K562 (cell line): ENCODE results near the gene TRIM47. TPM values are rescaled to one million over a fixed set of nuclear protein-coding genes. Genes with fewer than 3 reads are reported as not detected.

ENCODE experiments used
- CSDE1 ChIP-seq, 2 experiments: fragments of 450-650 bp; IDR thresholded peaks; 2 replicates each; pipeline ENCODE4 v1.6.1; 2016; ENCODE audit warnings: mild to moderate bottlenecking in 1 of 2
- FOXA1 ChIP-seq: fragments of 450-650 bp; IDR thresholded peaks from 2 replicates; pipeline ENCODE4 v1.6.1; 2016; ENCODE audit warnings: mild to moderate bottlenecking, borderline replicate concordance
- HDGF ChIP-seq: fragments of 450-650 bp; IDR thresholded peaks from 2 replicates; pipeline ENCODE4 v1.6.1; 2016
- JUN ChIP-seq, 2 experiments: sonication (generic) in 1 of 2; formaldehyde crosslinking in 1 of 2; IDR thresholded peaks; 2 replicates each; pipeline versions ENCODE4 v1.6.1 to v1.8.0; 2012 to 2022; ENCODE audit warnings: borderline replicate concordance in 2 of 2, mild to moderate bottlenecking in 2 of 2, improper control_type of control experiment in 1 of 2, low read depth in 1 of 2, low read length in 1 of 2, missing genetic modification reagents in 1 of 2
- MEF2A ChIP-seq: IDR thresholded peaks from 2 replicates; pipeline ENCODE4 v1.6.1; 2011; ENCODE audit warnings: low read depth, mild to moderate bottlenecking, low read length, moderate library complexity; ENCODE audit not compliant: control insufficient read depth
- MTF1 ChIP-seq: fragments of 250-450 bp; sonication (Bioruptor Pico); IDR thresholded peaks from 2 replicates; pipeline ENCODE4 v1.9.0; 2021; ENCODE audit warnings: moderate library complexity, mild to moderate bottlenecking, inconsistent platforms, borderline replicate concordance
- NR2C2 ChIP-seq, 2 experiments: fragments of 200-800 bp in 1 of 2; sonication (Bioruptor generic) in 1 of 2; sonication (generic) in 1 of 2; formaldehyde crosslinking in 1 of 2; IDR thresholded peaks; 2 replicates each; pipeline versions ENCODE4 v1.6.1 to v1.8.0; 2016 to 2022; ENCODE audit warnings: mild to moderate bottlenecking in 1 of 2, missing compliant biosample characterization in 1 of 2, missing genetic modification characterization in 1 of 2, missing genetic modification reagents in 1 of 2
- PTBP1 ChIP-seq: fragments of 200-400 bp; formaldehyde crosslinking; IDR thresholded peaks from 2 replicates; pipeline ENCODE4 v1.6.1; 2017; ENCODE audit warnings: low read depth, low read length
- SAFB ChIP-seq: fragments of 200-400 bp; formaldehyde crosslinking; IDR thresholded peaks from 2 replicates; pipeline ENCODE4 v1.6.1; 2017; ENCODE audit warnings: low read depth, low read length, borderline replicate concordance
- TCF3 ChIP-seq: sonication (generic); formaldehyde crosslinking; IDR thresholded peaks from 2 replicates; pipeline ENCODE4 v1.4.0; 2020; ENCODE audit warnings: mild to moderate bottlenecking, missing genetic modification reagents
- ZC3H11A ChIP-seq: IDR thresholded peaks from 2 replicates; pipeline ENCODE4 v1.6.1; 2012; ENCODE audit warnings: low read depth, low read length, improper control_type of control experiment
- ZNF239 ChIP-seq: fragments of 250-450 bp; sonication (Bioruptor Pico); IDR thresholded peaks from 2 replicates; pipeline ENCODE4 v1.4.0; 2020; ENCODE audit warnings: mild to moderate bottlenecking
- ZNF644 ChIP-seq: fragments of 200-800 bp; sonication (Bioruptor generic); IDR thresholded peaks from 2 replicates; pipeline ENCODE4 v1.6.1; 2016; ENCODE audit warnings: low read depth, missing genetic modification characterization, missing compliant biosample characterization
- polyA plus RNA-seq, 8 experiments: library from polyadenylated mRNA; depleted of rRNA in 4 of 8; stranded (reverse) in 5 of 8; unstranded in 3 of 8; fragments of >200 nt; fragmentation: Nextera tagmentation in 2 of 8; fragmentation: Illumina TruSeq in 1 of 8; extraction: Ambion mirVana in 2 of 8; extraction: Trizol in 1 of 8; gene quantifications; 2 replicates each; pipeline versions ENCODE4 v1.2.1 to v1.2.3, GENCODE V29; 2011 to 2014; ENCODE audit warnings: inconsistent platforms in 1 of 8, missing spikeins in 1 of 8
- total RNA-seq, 7 experiments: library from RNA; depleted of rRNA in 6 of 7; stranded (reverse); fragments of >200 nt in 6 of 7; fragmentation: Illumina TruSeq in 2 of 7; extraction: Trizol in 2 of 7; gene quantifications; 2 replicates each; pipeline versions ENCODE4 v1.2.1 to v1.2.3, GENCODE V29; 2011 to 2021; ENCODE audit warnings: low replicate concordance in 1 of 7
- TF ChIP-seq, protein P1 (sequence below): fragments of 450-650 bp; conservative IDR thresholded peaks from 2 replicates; pipeline ENCODE4 v1.6.1; 2016; ENCODE audit warnings: missing genetic modification characterization, low read depth, mild to moderate bottlenecking, control low read depth, missing compliant biosample characterization
- TF ChIP-seq, protein P2 (sequence below): fragments of 250-450 bp; sonication (Bioruptor Pico); IDR thresholded peaks from 2 replicates; pipeline ENCODE4 v1.5.0; 2020; ENCODE audit warnings: mild to moderate bottlenecking, borderline replicate concordance
- TF ChIP-seq, protein P3 (sequence below): fragments of 250-450 bp; sonication (Bioruptor Pico); IDR thresholded peaks from 2 replicates; pipeline ENCODE4 v1.5.0; 2021
- TF ChIP-seq, protein P4 (sequence below): fragments of 450-650 bp; formaldehyde crosslinking; IDR thresholded peaks from 2 replicates; pipeline ENCODE4 v1.4.0; 2022; ENCODE audit warnings: missing genetic modification characterization

Gene TRIM47
- total and polyA plus RNA-seq, 9 of the 15 experiments (the other 6 are each of a cell fraction or from before 2014, with no cell fraction given): 0.56 to 6.1 (median 3.2) TPM

DNA sequence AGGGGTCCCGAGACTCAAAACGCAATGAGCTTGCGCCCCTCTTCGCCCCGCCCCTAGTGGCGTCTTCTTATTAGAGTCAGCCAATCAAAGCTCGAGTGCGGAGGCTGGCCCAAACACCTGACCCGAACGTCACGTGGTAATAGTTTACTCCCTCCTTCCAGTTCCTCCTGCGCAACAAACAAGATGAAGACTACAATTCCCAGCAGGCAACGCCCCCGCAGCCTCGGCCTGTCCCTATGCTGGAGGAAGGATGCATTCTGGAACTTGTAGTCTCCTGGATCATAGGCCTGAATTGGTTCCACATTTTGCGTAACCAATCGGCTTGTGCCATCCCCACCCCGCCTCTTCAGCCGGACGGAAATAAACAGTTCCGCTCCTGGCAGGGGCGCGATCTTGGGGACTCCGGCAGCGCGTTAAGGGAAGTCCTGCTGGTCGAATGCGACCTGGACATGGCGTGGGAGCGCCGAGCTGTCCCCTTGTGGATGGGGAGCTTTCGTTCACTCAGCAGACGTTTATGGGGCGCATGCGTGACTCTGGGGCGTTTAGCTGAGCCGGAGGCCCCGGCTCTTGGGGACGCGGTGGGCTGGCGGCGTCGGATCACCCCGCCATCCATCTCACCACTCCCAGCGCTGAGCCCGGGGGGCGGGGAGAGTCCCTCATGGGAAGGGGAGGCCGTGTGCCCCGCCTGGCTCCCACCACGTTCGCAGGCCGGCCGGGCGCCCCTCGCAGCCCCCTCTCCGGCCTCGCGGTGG is 22.9 kb downstream of the TRIM47 start, which contains the start of gene WBP2 (continued):
- TF ChIP-seq FOXA1: no peak
- TF ChIP-seq, protein P1, sequence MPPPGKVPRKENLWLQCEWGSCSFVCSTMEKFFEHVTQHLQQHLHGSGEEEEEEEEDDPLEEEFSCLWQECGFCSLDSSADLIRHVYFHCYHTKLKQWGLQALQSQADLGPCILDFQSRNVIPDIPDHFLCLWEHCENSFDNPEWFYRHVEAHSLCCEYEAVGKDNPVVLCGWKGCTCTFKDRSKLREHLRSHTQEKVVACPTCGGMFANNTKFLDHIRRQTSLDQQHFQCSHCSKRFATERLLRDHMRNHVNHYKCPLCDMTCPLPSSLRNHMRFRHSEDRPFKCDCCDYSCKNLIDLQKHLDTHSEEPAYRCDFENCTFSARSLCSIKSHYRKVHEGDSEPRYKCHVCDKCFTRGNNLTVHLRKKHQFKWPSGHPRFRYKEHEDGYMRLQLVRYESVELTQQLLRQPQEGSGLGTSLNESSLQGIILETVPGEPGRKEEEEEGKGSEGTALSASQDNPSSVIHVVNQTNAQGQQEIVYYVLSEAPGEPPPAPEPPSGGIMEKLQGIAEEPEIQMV: no peak
- TF ChIP-seq MEF2A: 0 out of 2 replicates have a peak, but pooled peaks have one; percentile 6
- TF ChIP-seq HDGF: no peak
- peak; percentile 42; the same call in 1 of the 2 replicates for TF ChIP-seq NR2C2 (CRISPR knock-in tag; IDR thresholded peaks at IDR 0.05)
- TF ChIP-seq NR2C2 (tag; IDR thresholded peaks at IDR 0.05): peak; percentile 92
- TF ChIP-seq ZC3H11A: no peak
- TF ChIP-seq SAFB: no peak
- TF ChIP-seq, protein P2, sequence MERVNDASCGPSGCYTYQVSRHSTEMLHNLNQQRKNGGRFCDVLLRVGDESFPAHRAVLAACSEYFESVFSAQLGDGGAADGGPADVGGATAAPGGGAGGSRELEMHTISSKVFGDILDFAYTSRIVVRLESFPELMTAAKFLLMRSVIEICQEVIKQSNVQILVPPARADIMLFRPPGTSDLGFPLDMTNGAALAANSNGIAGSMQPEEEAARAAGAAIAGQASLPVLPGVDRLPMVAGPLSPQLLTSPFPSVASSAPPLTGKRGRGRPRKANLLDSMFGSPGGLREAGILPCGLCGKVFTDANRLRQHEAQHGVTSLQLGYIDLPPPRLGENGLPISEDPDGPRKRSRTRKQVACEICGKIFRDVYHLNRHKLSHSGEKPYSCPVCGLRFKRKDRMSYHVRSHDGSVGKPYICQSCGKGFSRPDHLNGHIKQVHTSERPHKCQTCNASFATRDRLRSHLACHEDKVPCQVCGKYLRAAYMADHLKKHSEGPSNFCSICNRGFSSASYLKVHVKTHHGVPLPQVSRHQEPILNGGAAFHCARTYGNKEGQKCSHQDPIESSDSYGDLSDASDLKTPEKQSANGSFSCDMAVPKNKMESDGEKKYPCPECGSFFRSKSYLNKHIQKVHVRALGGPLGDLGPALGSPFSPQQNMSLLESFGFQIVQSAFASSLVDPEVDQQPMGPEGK (CRISPR knock-in tag): no peak
- TF ChIP-seq MTF1 (CRISPR knock-in tag): no peak
- peak; percentile 58; the same call in 1 of the 2 replicates for TF ChIP-seq JUN (IDR thresholded peaks at IDR 0.05; ENCODE audit: borderline replicate concordance, low read depth, low read length)
- peak; percentile 95 for TF ChIP-seq JUN (CRISPR knock-in tag; IDR thresholded peaks at IDR 0.05; ENCODE audit: borderline replicate concordance)
- no peak for TF ChIP-seq TCF3 (CRISPR knock-in tag)
- TF ChIP-seq PTBP1: no peak
- TF ChIP-seq ZNF239 (CRISPR knock-in tag): no peak
- peak; percentile 93; the same call in 1 of the 2 replicates for TF ChIP-seq ZNF644 (tag)
- no peak for TF ChIP-seq CSDE1 (IDR thresholded peaks at IDR 0.05)
- TF ChIP-seq, protein P3, sequence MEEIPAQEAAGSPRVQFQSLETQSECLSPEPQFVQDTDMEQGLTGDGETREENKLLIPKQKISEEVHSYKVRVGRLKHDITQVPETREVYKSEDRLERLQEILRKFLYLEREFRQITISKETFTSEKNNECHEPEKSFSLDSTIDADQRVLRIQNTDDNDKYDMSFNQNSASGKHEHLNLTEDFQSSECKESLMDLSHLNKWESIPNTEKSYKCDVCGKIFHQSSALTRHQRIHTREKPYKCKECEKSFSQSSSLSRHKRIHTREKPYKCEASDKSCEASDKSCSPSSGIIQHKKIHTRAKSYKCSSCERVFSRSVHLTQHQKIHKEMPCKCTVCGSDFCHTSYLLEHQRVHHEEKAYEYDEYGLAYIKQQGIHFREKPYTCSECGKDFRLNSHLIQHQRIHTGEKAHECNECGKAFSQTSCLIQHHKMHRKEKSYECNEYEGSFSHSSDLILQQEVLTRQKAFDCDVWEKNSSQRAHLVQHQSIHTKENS (CRISPR knock-in tag): no peak
- TF ChIP-seq, protein P4, sequence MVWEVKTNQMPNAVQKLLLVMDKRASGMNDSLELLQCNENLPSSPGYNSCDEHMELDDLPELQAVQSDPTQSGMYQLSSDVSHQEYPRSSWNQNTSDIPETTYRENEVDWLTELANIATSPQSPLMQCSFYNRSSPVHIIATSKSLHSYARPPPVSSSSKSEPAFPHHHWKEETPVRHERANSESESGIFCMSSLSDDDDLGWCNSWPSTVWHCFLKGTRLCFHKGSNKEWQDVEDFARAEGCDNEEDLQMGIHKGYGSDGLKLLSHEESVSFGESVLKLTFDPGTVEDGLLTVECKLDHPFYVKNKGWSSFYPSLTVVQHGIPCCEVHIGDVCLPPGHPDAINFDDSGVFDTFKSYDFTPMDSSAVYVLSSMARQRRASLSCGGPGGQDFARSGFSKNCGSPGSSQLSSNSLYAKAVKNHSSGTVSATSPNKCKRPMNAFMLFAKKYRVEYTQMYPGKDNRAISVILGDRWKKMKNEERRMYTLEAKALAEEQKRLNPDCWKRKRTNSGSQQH (CRISPR knock-in tag): no peak
